BJ (cell line): ENCODE data around the gene BRF1. TPM values are rescaled to one million over a fixed set of nuclear protein-coding genes. Genes with fewer than 3 reads are reported as not detected.
"Not testable (repeated sequence)": the region's sequence is repeated elsewhere in the genome, so short reads cannot be mapped to it uniquely, and the experiment has no call there.

ENCODE experiments used
- CTCF ChIA-PET: fragments of 350-600 bp; formaldehyde crosslinking; extraction: SDS; loops from one replicate; lab custom pipeline; 2021; ENCODE audit warnings: antibody characterized with exemption, inconsistent platforms; lab: Yijun Ruan, JAX
- POLR2A ChIA-PET: fragments of 300-600 bp; sonication (Branson Sonifier 250); formaldehyde crosslinking; extraction: SDS; loops from one replicate; lab custom pipeline; 2021; ENCODE audit warnings: antibody characterized with exemption; lab: Charles Lee
- DNase-seq: peaks from one replicate; pipeline ENCODE4 v3.0.0-alpha.2; 2011; ENCODE audit warnings: low read depth
- H3K27me3 ChIP-seq: 2 replicates; pipeline ENCODE4 v1.6.0; 2011; ENCODE audit warnings: low read length; ENCODE audit not compliant: control insufficient read depth, insufficient read depth
- H3K36me3 ChIP-seq: 2 replicates; pipeline ENCODE4 v1.5.1; 2011; ENCODE audit warnings: low read length; ENCODE audit not compliant: control insufficient read depth, insufficient read depth
- H3K4me3 ChIP-seq: 2 replicates; pipeline ENCODE4 v1.5.1; 2011; ENCODE audit warnings: low read depth, mild to moderate bottlenecking, control low read depth, low read length
- CTCF ChIP-seq: IDR thresholded peaks from 2 replicates; pipeline ENCODE4 v1.5.1; 2011; ENCODE audit warnings: low read depth, mild to moderate bottlenecking, control low read depth, inconsistent platforms, low read length, moderate library complexity; ENCODE audit not compliant: insufficient read depth
- polyA plus RNA-seq: library from polyadenylated mRNA; depleted of rRNA; stranded (reverse); fragments of >200 nt; gene quantifications from 2 replicates; pipeline ENCODE4 v1.2.3, GENCODE V29; 2011

Gene BRF1
- polyA plus RNA-seq, 1 experiment: 8.2 TPM

- TF ChIP-seq CTCF: no peak
- Histone ChIP-seq H3K36me3 (no peaks in the 10 kb centered on the region; the same call in 1 of the 2 replicates), H3K4me3 (no peak overlapping the region), H3K27me3 (no peaks in the 10 kb centered on the region)
- no peak for DNase-seq
- CTCF ChIA-PET: interaction anchor here (0.6 kb wide), 1 partner anchor 19 kb away, joined by 3 read pairs; no protein-coding TSS in a partner anchor
- POLR2A ChIA-PET: no interaction called here
These were observed 20.3 kb downstream of the BRF1 start for GRCh38 chr14:105280525-105280924.

- POLR2A ChIA-PET: no interaction called here
- no peak for TF ChIP-seq CTCF
- Histone ChIP-seq H3K27me3 (no peaks in the 10 kb centered on the region), H3K4me3 (no peak overlapping the region), H3K36me3 (no peaks in the 10 kb centered on the region; the same call in 1 of the 2 replicates)
- CTCF ChIA-PET: interaction anchor here (0.6 kb wide), 2 partner anchors 20 to 77 kb away, joined by 3 read pairs; no protein-coding TSS in a partner anchor
- no peak for DNase-seq
These were observed 21.0 kb downstream of the BRF1 start for GRCh38 chr14:105279642-105280361.

- not testable (repeated sequence) for H3K27me3 ChIP-seq, H3K4me3 ChIP-seq, DNase-seq, H3K36me3 ChIP-seq
- CTCF ChIA-PET: interaction anchor here (1.1 to 1.3 kb wide), 2 partner anchors 74 to 187 kb away, joined by 3 to 5 read pairs; no protein-coding TSS in a partner anchor
- POLR2A ChIA-PET: interaction anchor here (0.6 kb wide), 1 partner anchor 87 kb away, joined by 3 read pairs; no protein-coding TSS in a partner anchor
These were observed 23.4 kb downstream of the BRF1 start for GRCh38 chr14:105277448-105277847.

- H3K36me3 ChIP-seq: peaks cover 1% of the 10 kb centered on the region; the same call in 1 of the 2 replicates
- DNase-seq: peak; percentile 27
- H3K27me3 ChIP-seq: no peaks in the 10 kb centered on the region
- POLR2A ChIA-PET: no interaction called here
- no peak overlapping the region for H3K4me3 ChIP-seq
- TF ChIP-seq CTCF: no peak
- CTCF ChIA-PET: interaction anchor here (0.7 kb wide), 1 partner anchor 188 kb away, joined by 3 read pairs; no protein-coding TSS in a partner anchor
These were observed 25.4 kb downstream of the BRF1 start for GRCh38 chr14:105275267-105275946.

- ChIA-PET CTCF (no interaction called here), POLR2A (no interaction called here)
These were observed 26.2 kb downstream of the BRF1 start for GRCh38 chr14:105274637-105275036.

More at GRCh38 chr14:105274637-105275036, 26.2 kb downstream of the BRF1 start:
- no peak for TF ChIP-seq CTCF
- Histone ChIP-seq H3K4me3 (no peak overlapping the region), H3K36me3 (peaks cover 1% of the 10 kb centered on the region), H3K27me3 (no peaks in the 10 kb centered on the region)
- DNase-seq: no peak
